ENCODE results near the gene LTBP1.

LTBP1 gene

DNA sequence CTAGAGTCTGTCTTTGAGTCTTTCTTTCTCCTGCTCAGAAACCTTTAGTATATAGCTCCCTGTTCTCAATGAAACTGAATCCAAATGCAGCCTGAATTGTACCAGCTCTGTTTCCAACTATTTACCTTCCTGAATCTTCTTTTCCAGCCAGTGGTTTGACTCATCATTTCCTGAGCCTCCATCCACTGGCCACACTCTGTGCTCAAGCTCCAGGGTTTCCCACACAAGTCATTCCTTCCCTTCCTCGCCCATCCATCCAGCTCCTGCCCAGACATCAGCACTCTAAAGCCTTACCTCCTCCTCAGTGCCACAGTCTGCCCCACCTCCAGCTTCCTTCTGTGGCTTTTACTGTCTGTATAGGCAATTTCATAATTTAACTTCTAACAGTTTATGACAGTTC is 296.1 kb downstream of the LTBP1 start:
- in situ Hi-C loops (cut with MboI; ENCODE audit: low sequenced_read_pairs): no loop called here

DNA sequence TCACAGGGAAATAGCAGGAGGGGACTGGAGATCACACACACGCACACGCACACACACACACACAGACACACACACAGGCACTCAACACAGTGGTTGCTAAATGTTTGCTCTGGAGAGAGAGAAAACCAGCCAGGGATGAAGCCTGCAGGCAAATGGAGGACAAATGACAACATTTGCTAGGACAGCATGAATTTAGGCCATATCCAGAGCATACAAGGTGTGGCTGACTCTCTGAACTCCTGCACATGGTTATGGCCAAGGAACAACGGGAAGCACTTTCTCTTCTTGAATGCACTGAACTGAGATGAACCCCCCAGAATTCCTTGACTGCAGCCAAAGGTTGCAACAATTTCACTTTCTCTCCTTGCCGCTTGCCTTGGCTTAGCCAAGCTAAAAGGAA is 299.7 kb downstream of the LTBP1 start:
- in situ Hi-C loops (cut with MboI; ENCODE audit: low sequenced_read_pairs): no loop called here

DNA sequence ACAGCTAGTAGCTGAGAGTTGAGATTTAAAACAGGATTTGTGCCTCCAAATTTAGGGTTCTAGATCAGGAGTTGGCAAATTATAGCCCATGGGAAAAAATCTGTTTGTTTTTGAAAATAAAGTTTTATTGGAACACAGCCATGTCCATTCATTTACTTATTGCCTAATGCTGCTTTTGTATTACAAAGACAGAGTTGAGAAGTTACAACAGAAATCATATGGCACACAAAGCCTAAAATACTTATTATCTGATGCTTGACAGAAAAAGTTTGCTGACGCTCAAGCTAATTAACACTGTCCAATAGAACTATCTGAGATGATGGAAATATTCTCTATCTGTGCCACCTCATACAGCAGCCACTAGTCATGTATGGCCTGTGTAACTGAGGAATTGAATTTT is 300.6 kb downstream of the LTBP1 start:
- in situ Hi-C loops (cut with MboI; ENCODE audit: low sequenced_read_pairs): no loop called here

DNA sequence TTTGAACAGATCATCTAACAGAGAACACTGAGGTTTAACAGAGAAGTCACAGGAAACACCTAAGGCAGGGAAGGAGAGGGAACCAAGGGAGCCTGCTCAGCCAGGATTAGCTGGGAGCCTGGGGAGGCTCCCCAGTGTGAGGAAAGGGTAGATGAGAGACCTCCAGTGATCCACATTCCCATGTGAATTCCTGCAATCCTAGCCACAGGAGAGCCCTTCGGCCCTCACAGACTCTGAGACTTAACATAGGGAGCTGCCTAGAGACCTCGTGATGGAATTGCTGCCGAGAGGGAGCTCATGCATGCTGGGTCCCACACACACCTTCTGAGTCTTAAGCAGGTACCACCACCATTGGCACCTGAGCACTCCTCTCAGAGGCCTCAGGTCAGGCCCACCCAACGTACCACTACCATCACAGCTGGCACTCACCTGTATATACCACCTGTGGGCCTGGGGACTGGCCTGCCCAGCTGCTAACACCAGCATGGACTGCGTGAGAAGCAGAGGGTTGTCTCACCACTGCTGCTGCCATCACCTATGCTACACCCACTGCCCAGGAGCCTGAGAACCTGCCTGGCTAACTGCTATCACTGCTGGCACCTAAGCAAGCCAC is 303.8 kb downstream of the LTBP1 start:
- in situ Hi-C loops (cut with MboI; ENCODE audit: low sequenced_read_pairs): no loop called here

DNA sequence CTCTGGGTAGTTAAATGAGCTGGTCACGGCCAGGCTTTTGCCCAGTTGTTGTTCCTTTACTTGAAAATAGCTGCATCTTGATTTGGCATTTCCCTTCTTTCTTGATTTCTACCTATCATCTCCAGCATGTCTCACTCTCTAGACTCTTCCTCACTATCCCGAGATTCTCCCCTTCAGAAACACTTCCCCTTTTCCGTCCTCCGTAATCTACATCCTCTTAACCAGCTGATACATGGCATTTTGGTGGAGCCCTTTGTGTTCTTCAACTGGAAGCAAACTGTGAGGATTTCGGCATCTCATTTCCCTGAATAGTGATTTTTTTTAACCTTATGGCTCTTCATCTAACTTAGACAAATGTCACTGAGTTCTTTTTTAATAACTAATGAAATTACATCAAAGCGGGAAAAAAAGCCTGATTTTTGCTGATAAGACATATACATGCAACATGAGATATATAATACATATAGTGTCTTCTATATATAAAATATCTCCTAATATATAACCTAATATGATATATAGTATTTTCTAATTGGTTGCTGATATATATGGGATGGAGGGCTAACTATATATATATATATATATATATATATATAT is 309.5 kb downstream of the LTBP1 start:
- in situ Hi-C loops (cut with MboI; ENCODE audit: low sequenced_read_pairs): no loop called here

DNA sequence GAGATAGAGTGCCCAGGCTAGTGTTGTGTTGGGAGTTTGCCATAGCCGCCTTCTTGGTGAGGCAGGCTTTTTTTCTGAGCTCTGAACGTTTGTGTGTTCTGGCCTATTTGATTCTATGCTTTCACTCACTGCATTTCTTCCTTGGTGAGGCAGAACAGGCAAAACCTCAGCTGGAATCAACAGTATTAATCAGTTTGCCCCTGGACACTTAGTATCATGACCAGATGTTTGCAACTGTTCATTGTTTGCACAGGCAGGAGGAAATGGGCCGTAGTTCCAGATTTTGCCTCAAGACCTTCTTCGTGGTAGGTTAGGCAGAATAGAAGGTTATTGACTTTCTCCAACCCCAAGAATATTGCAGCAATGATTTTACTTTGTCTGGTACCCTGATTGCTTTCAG is 311.6 kb downstream of the LTBP1 start:
- in situ Hi-C loops (cut with MboI; ENCODE audit: low sequenced_read_pairs): no loop called here

DNA sequence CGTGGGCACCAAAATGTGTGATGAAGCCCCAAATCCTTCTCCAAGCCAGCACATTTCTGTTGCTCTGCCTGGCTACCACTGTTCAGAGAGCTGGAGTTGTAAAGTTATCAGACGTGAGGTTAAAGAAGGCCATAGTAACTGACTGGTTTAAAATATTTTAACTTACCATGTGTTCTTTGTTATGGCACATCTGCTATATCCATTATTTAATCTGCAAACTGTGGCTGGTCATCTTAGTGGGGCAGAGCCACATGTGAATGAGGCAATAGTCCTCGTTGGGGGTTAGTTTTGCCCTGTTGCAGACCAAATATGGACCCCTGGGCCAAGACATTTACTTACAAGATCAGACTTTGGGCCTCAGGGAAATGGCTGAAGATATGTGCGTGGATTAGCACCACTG is 315.3 kb downstream of the LTBP1 start:
- in situ Hi-C loops (cut with MboI; ENCODE audit: low sequenced_read_pairs): no loop called here

DNA sequence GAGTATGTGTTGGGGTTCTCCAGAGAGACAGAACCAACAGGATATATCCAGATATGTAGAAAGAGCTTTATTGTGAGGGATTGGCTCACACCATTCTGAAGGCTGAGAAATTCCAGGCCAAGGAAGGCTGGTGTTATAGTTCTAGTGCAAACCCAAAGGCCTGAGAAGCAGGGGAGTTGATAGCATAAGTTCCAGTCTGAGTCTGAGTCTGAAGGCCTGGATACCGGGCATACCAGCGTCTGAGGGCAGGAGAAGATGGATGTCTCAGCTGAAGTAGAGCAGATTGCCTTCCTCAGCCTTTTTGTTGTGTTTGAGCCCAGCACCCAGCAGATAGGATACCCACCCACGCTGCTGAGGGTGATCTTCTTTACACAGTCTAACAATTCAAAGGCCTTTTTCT is 318.0 kb downstream of the LTBP1 start:
- in situ Hi-C loops (cut with MboI; ENCODE audit: low sequenced_read_pairs): no loop called here

DNA sequence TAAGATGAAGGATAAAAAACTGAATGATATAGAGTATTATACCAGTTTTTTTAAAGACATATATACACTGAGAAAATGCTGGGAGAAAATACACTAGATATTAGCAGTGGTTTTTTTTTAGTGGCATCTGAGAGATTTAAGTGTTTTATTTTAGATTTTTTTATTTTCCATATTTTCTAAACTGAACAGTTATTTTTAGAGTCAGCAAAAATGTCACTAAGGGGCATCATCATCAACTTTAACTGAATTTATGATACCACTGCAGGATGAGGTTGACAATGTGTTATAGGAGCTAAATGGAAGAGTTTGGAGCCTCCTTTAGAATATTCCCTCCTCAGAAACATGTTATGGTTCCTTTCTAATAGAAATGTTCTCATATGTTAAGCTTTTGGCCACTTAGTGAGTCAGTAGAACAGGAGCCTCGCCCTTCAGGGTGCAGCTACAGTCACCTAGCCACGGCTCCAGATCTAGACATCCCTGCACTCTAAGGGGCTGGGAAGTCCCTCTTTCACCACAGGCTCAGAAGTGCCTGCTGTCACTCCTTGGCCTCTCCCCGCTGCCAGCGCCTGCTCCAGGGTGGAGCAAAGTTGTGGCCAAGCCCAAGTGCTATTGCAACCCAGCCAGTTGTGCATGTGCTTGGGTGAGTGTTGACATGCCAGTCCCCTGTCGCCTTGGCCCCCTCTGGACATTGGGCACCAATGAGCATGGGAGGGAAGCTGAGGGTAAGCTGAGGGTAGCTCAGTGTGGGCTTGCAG is 319.0 kb downstream of the LTBP1 start:
- in situ Hi-C loops (cut with MboI; ENCODE audit: low sequenced_read_pairs): no loop called here

DNA sequence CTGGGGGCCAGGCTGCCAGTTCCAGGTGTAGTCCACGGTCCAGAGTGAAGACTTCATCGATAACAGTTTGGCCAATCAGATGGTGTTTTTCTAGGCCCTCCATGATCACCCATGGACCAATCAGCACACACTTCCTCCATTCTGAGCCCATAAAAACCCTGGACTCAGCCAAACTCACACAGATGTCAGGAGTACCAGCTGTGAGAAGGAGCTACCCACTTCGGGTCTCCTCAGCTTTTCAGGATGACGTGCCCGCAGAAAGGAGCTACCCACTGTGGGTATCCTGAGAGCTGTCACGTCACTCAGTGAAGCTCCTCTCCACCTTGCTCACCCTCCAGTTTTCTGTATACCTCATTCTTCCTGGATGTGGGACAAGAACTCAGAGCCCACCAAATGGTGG is 319.7 kb downstream of the LTBP1 start:
- in situ Hi-C loops (cut with MboI; ENCODE audit: low sequenced_read_pairs): no loop called here

DNA sequence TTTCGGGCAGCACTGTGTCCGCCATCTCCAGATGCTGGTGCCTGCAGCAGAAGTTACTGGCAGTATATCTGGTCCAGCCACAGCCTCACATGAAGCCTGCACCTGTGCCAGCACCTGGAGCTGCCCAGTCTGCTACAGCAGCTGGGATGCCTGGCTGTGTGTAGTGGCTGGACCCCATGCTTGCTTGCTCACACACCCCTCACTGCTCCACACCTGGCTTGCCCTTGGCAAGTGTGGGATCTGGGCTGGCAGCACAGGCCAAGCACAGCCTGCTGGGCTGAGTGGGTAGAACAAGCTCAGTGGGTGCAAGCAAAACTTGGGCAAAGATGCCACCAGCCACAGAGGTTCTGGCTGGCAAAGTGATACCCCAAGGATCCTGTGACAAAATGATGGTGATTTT is 320.3 kb downstream of the LTBP1 start:
- in situ Hi-C loops (cut with MboI; ENCODE audit: low sequenced_read_pairs): no loop called here

DNA sequence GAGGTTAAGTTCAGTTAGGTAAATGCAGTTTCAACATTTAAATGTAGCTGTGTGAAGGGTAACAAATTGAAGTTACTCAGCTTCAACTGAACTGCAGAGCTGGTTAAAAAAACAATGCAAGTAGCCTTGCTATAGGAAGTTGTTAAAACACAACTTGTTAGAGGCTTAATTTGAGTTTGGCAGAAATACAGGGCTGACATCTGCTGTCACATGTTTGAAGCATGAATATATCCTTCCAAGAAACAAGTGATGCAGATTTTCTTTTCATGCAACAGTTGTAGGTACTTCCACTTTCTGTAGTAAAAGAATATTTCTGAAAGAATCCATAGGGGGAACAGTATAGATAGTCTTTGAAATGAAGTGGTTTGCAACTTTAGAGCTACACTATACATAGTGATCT is 321.0 kb downstream of the LTBP1 start:
- in situ Hi-C loops (cut with MboI; ENCODE audit: low sequenced_read_pairs): no loop called here

DNA sequence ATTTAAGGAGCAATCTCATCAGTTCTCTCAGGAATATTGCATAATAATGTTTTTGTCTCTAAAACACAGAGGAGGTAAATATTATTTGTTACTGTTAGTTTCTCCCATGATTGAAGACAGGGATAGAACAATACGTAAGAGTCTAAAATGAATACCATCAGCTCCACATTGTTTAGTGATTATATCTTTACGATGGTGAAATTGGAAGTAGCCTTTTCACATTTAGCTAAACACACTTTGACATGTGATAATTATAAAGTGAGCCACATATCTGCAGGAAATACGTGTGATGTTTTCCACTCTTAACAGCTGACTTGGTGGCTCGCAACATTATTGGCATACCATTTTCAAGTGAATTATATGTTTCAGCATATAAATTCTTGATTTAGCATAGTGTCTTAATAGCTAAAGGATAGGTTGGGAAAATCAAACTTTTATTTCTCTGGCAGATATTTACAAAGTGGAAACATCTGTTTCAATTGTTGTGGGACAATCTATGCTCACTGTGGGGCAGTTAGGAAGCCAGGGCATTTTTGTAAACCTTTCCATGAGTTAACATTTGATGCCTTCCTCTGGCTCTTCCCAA is 321.6 kb downstream of the LTBP1 start:
- in situ Hi-C loops (cut with MboI; ENCODE audit: low sequenced_read_pairs): no loop called here

DNA sequence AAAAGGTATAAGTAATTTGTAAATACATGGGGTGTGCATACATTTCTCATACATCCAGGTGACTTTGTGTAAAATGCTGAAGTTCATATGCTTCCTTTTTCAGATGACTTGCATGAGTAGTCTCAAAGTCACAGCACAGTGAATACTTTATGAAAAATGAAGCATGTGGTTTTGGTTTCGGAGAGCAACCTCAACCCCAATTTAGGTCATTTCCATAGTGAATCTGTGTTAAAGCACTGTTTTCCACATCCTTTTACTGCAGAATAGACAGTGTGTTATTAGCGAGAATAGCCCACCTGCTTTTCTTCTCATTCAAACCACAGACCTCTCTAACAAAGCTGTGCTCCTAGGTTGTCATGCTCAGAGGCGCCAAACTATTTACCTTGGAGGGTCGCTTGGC is 325.2 kb downstream of the LTBP1 start:
- in situ Hi-C loops (cut with MboI; ENCODE audit: low sequenced_read_pairs): no loop called here

DNA sequence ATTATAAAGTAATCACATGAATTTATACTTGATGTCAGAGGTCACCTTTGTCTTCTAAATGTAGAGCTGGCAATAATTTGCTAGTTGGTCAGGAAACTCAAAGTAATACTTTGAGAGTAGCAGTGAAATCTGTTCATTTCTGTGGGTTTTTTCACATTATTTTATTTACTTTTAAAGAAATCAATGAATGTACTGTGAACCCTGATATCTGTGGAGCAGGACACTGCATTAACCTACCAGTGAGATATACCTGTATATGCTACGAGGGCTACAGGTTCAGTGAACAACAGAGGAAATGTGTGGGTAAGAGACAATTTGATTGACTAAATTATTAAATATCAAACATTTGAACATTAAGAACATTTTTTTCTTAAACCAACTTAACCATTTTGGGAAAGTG is 326.7 kb downstream of the LTBP1 start:
- in situ Hi-C loops (cut with MboI; ENCODE audit: low sequenced_read_pairs): no loop called here

DNA sequence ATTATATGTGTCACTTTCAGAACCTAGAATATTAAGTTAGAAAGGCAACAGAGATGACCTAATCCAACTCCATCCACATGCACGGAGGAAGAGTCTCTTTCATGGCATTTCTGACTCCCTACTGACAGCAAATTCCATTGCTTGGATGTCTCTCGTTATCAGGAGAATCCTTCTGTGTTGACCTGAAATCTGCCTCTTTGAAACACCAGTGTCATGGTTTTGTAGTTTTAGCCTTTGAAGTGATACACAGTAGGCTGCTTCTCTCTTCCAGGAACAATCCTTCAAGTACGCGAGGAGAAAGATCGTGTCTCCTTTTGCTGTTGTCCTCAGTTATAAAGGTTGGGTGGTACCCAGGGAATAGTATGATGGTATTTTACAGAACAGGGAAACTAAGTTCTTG is 327.8 kb downstream of the LTBP1 start:
- in situ Hi-C loops (cut with MboI; ENCODE audit: low sequenced_read_pairs): no loop called here

DNA sequence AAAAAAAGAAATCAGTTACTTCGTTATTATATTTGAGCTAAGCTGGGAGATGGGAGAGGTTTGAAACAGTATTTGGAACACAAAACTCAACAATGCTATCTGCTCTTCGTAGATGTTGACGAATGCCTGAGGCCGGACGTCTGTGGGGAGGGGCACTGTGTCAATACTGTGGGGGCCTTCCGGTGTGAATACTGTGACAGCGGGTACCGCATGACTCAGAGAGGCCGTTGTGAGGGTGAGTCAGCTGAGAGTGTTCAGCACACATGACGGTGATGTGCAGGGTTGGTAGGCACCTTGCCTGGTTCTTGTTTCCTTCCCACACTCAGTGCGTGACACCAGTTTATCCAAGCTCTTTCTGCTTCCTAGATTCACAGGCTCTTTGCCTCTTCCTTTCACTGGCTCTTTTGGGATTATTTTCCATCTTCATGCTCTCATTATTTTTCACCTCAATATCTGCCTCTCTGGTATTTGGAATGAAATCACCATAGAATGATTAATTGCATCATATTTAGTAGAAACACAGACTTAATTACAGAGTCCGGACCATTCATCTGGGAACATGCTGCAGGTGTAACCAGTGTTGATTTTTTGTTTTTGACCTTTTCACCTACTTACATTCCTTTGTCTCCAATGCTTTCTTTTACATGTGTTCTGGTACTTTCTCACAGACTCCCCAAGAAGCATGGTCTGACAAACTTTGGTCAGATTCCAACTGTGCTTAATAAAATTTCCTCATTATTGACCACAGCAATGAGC is 329.1 kb downstream of the LTBP1 start:
- in situ Hi-C loops (cut with MboI; ENCODE audit: low sequenced_read_pairs): no loop called here

DNA sequence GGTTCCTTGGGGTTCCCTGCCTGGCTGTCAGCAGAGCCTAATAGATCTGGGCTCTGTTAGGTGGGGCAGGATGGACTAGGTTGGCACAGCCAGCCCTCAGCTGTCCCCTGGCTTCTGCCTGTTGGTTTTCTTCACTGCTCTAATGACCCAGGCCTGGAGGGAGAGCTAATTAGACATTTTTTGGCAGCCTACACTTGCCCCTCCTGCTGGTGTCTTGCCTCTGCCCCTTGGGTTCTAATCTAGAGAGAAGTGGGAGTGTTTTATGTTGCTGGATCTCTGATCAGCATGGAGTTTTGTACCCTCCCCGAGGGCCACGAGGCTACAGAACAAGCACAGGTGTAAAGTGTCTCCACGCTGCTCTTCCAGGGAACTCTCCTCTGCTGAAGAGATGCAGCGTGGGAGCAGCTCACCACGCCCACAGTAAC is 330.3 kb downstream of the LTBP1 start:
- in situ Hi-C loops (cut with MboI; ENCODE audit: low sequenced_read_pairs): no loop called here

DNA sequence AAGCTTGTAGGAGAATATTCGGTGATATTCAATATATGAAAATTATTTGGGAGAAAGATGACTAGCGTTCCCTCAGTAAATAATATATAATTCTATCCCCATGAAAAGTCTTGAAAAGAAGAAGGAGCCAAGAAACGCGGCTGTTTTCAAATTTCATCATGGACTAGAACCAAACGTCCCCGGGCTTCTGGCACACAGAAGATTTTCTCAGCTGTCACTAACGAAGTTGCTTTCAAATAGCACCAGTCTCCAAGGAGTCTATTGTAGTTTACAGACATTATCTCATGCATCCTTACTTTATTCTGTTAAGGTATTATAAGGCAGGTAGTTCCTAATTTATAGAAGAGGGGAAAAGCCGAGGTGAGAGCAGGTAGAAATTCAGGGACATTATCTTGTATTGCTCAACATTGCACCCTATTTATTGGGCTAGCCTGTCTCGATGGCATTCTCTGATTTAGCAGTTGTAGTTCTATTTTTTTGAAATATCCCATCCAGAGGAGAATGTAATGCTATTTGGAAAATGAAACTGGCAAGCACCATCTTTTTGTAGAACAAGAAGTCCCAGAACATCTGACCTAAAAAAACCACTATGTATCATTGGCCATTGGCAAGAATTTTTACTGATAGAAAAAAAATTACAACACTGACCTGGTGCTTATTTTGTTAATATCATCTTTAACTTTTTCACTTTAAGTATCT is 331.6 kb downstream of the LTBP1 start:
- in situ Hi-C loops (cut with MboI; ENCODE audit: low sequenced_read_pairs): no loop called here

DNA sequence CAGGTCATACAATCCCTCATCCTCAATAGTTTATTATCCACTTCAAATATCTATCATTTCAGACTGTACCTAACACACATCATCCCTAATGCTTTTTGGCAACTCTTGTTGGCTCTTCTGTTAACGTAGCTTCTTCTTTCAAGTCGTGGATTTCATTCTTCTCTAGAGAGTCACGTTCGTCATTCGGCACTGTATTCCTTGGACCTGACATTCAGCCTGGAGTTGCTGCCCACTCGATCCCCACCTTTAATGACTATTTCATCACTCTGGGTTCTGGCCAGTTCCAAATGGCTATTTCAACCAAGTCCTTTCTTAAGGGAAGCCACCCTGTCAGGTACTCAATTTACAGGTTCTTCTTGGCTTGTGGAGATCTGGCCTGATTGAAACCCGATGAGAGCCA is 337.5 kb downstream of the LTBP1 start:
- in situ Hi-C loops (cut with MboI; ENCODE audit: low sequenced_read_pairs): no loop called here

DNA sequence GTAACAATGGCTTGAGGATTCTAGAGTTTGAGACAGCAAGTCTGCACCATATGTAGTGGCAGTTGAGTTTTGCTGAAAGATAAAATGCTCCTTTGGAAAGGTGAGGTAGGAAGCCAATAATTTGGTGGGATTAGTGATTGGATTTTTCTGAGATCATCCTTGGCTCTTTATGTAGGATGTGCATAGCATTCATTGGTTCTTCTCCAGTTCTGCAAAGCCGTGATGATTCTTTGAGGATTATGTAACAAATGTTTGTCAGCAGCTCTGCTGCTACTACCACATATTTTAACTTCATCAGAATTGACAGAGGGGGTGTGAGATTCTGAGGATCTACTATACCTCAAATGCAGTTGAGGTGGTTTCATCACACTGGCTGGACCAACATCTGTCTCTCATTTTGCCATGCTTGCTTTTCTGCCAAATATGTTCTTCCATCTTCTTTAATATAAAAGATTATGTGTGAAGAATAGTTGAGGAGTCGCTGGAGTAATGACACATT is 340.8 kb downstream of the LTBP1 start:
- in situ Hi-C loops (cut with MboI; ENCODE audit: low sequenced_read_pairs): no loop called here

All from HL-60/S4 treated with phorbol 12-myristate 13-acetate at 8.2 ng/mL for 4 days and 3 days (cell line).